Forelimb muscle (tissue), 1 donor: Measurements from ENCODE around the gene EXOC3. TPM values are rescaled to one million over a fixed set of nuclear protein-coding genes. Genes with fewer than 3 reads are reported as not detected.
"Not testable (repeated sequence)": the region's sequence is repeated elsewhere in the genome, so short reads cannot be mapped to it uniquely, and the experiment has no call there.

Experiments used
- DNase-seq: peaks from one replicate; pipeline ENCODE4 v3.0.0-alpha.2; 2013; ENCODE audit warnings: low read depth
- polyA plus RNA-seq: library from polyadenylated mRNA; unstranded; fragments of 120-200 nt; gene quantifications from one replicate; pipeline ENCODE4 v1.2.1, GENCODE V29; 2013; ENCODE audit not compliant: insufficient read length

The EXOC3 gene
- polyA plus RNA-seq, 1 donor, result 39.3 TPM

DNA sequence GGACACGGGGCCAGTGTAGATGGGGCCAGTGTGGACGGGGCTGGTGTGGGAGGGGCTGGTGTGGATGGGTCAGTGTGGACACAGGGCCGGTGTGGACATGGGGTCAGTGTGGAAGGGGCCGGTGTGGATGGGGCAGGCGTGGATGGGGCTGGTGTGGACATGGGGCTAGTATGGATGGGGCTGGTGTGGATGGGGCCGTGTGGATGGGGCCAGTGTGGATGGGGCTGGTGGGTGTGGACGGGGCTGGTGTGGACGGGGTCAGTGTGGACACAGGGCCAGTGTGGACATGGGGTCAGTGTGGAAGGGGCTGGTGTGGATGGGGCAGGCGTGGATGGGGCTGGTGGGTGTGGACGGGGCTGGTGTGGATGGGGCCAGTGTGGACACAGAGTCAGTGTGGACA is 57.5 kb downstream of the EXOC3 start:
- no peak for DNase-seq

- no peak for DNase-seq
Observed at GRCh38 chr5:501105-501830, 58.3 kb downstream of the EXOC3 start.

DNA sequence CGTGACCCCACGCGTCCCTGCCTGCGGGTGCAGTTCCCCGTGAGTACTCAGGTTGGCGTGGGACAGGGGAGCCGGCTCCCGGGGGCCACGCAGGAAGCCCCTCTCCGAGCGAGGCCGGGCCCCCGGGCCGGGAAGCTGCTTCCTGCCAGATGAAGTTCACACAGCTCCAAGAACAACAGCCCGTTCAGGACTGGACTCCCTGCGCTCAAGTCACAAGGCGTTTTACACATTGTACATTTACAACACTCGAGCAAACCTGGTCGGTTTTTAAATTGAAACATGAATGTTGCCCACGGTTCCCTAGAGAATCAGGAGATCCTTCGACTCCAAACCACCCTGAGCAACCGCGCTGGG is 58.8 kb downstream of the EXOC3 start:
- DNase-seq, result no peak

DNA sequence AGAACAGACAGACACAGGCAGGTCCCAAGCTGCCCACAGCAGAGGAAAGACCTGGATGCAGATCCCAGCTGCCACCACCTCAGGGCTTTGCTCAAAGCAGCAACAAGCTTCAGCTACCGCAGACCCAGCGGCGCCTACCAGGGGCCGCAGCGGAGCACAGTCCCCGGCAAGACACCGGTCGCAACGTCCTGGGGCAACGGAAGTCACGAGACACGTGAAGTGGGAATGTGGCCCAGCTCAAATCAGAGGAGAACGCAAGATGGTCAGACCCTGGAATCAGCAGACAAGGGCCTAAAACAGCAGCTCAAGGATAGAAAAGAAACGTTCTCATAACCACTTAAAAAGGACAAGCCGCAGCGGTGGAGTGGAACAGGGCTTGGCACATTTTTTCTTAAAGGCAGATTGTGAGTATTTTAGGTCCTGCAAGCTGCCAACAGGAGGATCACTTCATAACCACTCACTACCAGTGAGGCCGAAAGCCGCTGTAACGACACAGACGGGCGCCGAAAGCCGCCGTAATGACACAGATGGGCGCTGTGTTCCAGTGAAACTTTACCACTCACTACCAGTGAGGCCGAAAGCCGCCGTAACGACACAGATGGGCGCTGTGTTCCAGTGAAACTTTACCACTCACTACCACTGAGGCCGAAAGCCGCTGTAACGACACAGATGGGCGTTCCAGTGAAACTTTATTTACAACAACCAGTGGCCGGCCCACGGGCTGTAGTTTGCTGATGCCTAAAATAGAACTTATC is 59.5 kb downstream of the EXOC3 start:
- no peak for DNase-seq

GRCh38 chr5:504326-505154 is 61.6 kb downstream of the EXOC3 start:
- no peak for DNase-seq

- DNase-seq, result no peak
Observed at GRCh38 chr5:505951-506525, 63.1 kb downstream of the EXOC3 start.

GRCh38 chr5:507986-508575 is 65.1 kb downstream of the EXOC3 start:
- DNase-seq, result not testable (repeated sequence)

- DNase-seq, result no peak
Observed at GRCh38 chr5:509611-510185, 66.7 kb downstream of the EXOC3 start.

- DNase-seq, result no peak
Observed at GRCh38 chr5:510521-510920, 67.5 kb downstream of the EXOC3 start.

DNA sequence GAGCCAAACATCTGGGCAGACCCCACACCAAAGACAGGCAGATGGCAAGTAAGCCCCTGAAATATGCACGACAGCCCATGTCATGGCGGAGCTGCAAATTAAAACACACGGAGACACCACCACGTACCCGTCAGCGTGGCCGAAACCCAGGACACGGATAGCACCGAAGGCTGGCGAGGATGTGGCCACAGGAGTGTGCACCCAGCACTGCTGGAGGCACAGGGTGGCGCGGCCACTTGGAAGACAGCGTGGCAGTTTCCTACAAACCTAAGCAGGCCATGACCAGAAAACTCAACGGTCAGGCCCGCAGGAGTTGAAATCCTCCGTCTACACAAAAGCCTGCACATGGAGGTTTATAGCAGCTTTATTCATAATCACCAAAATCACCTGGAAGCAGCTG is 68.5 kb downstream of the EXOC3 start:
- no peak for DNase-seq

DNA sequence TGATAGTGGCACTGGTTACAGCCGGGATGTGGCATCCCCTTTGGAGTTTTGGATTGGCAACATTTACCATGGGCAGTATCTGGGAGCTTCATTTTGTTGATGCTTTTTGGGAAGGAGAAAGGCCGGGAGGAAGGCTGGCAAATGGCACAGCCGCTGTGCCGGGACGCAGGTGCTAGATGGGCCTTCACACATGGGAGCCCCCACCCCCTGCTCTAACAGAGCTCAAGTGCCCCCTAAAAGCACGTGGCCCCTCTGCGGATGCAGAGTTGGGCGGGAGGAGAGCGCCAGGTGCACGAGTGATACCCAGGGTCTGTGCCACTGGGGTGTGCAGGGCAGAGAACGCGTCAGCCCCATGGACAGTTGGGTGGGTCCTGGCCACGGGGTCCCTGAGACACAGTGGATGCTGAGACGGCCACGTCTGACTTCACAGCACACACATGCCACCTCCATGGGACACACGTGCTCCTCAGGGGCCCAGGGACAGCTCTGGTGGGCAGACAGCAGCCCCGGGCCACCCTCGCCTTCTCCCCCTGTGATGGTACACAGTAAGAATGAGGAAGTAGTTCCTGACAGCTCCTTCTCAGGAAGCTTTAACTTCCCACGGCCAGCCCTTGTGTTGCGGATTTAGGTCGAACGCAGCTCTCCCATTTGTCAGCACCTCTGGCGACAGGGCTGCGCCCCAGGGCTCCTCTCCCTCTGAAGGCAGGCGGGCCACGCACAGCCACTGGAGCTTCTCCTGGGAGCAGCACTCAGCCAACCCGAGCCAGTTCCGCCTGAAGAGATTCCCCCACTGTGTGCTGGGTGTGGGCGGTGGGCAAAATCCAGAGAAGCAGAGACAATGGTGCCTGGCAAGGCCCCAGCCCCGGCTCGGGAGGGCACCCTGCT is 70.5 kb downstream of the EXOC3 start:
- no peak for DNase-seq

GRCh38 chr5:514101-514485 is 71.1 kb downstream of the EXOC3 start:
- no peak for DNase-seq

DNA sequence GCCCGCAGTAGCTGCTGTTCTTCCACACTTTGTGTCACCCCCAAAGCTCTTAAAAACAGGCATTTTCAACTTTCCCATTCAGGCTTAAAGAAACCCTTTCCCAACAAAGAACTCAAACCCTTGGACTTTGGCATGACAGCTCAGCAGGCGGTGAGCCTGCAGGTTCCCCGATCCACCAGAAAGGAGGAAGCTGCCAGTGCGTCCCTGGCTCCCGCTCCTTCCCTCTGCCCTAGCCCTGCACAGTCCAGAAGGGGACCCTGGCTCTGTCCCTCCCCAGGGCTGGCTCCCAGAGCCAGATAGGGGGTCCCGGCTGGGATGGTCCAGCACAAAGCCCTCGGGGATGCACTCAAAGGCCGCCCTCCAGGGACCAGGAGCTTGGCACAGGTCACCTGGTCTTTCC is 71.7 kb downstream of the EXOC3 start:
- no peak for DNase-seq

- DNase-seq, result no peak
Observed at GRCh38 chr5:515273-515836, 72.4 kb downstream of the EXOC3 start.

GRCh38 chr5:516338-516925 is 73.5 kb downstream of the EXOC3 start:
- DNase-seq, result no peak
